Esophagus muscularis mucosa (tissue), 4 donors: ENCODE data around the gene LUZP1. TPM values are rescaled to one million over a fixed set of nuclear protein-coding genes. Genes with fewer than 3 reads are reported as not detected.

Experiments used
- DNase-seq: peaks from one replicate; pipeline ENCODE4 v3.0.0-alpha.2; 2017; ENCODE audit errors: extremely low spot score
- H3K27ac ChIP-seq, 4 donors: fragments of 200-600 bp; sonication (generic); replicated peaks in 1 of 4; 1 replicate in 3 of 4; 2 replicates in 1 of 4; pipeline ENCODE4 v1.5.1; 2016 to 2019; ENCODE audit warnings: mild to moderate bottlenecking in 1 of 4
- H3K27me3 ChIP-seq, 4 donors: fragments of 200-600 bp; sonication (generic); one replicate each; pipeline versions ENCODE4 v1.5.1 to v1.6.0; 2016 to 2019
- H3K36me3 ChIP-seq, 4 donors: fragments of 200-600 bp; sonication (generic); one replicate each; pipeline ENCODE4 v1.5.1; 2016 to 2019
- H3K4me1 ChIP-seq, 4 donors: fragments of 200-600 bp; sonication (generic); one replicate each; pipeline ENCODE4 v1.5.1; 2016 to 2019
- H3K4me3 ChIP-seq, 4 donors: fragments of 200-600 bp; sonication (generic); 1 replicate in 2 of 4; 2 replicates in 2 of 4; pipeline ENCODE4 v1.5.1; 2016 to 2019; ENCODE audit warnings: mild to moderate bottlenecking in 4 of 4, moderate library complexity in 1 of 4
- H3K9me3 ChIP-seq, 4 donors: fragments of 200-600 bp; sonication (generic); 1 replicate in 3 of 4; 2 replicates in 1 of 4; pipeline ENCODE4 v1.5.1; 2016 to 2019
- EP300 ChIP-seq: sonication (generic); formaldehyde crosslinking; IDR thresholded peaks from one replicate; pipeline ENCODE4 v1.6.1; 2017; ENCODE audit warnings: antibody characterized with exemption
- POLR2A ChIP-seq: fragments of 450-650 bp; IDR thresholded peaks from one replicate; pipeline ENCODE4 v1.6.1; 2017; ENCODE audit warnings: antibody characterized with exemption, moderate library complexity, mild to moderate bottlenecking, low read depth
- POLR2AphosphoS5 ChIP-seq, 2 donors: sonication (generic); formaldehyde crosslinking; IDR thresholded peaks; one replicate each; pipeline ENCODE4 v1.6.1; 2017; ENCODE audit warnings: antibody characterized with exemption in 2 of 2
- WGBS: methylation state at CpG from one replicate; pipeline ENCODE4 v1.1.5; 2018; 5-methylcytosine and 5-hydroxymethylcytosine counted together
- intact Hi-C: fragments of 100-400 bp; cut with DNase I; formaldehyde crosslinking; loops from one replicate; pipeline ENCODE4 v1.15.1; 2023
- total RNA-seq, 4 donors: library from RNA; depleted of rRNA; stranded (reverse); fragments of >200 nt; gene quantifications; one replicate each; pipeline versions ENCODE4 v1.1.0 to v1.2.1, GENCODE V29; 2016
- TF ChIP-seq, protein P1 (sequence below), 3 experiments: fragments of 200-600 bp in 2 of 3; fragments of 450-650 bp in 1 of 3; sonication (generic) in 2 of 3; IDR thresholded peaks; one replicate each; pipeline ENCODE4 v1.5.1; 2017 to 2019; ENCODE audit warnings: antibody characterized with exemption in 3 of 3, mild to moderate bottlenecking in 2 of 3, moderate library complexity in 1 of 3

The LUZP1 gene
- total RNA-seq = 10 to 100 TPM; 23.4 to 34.4 (median 27.3) TPM

DNA sequence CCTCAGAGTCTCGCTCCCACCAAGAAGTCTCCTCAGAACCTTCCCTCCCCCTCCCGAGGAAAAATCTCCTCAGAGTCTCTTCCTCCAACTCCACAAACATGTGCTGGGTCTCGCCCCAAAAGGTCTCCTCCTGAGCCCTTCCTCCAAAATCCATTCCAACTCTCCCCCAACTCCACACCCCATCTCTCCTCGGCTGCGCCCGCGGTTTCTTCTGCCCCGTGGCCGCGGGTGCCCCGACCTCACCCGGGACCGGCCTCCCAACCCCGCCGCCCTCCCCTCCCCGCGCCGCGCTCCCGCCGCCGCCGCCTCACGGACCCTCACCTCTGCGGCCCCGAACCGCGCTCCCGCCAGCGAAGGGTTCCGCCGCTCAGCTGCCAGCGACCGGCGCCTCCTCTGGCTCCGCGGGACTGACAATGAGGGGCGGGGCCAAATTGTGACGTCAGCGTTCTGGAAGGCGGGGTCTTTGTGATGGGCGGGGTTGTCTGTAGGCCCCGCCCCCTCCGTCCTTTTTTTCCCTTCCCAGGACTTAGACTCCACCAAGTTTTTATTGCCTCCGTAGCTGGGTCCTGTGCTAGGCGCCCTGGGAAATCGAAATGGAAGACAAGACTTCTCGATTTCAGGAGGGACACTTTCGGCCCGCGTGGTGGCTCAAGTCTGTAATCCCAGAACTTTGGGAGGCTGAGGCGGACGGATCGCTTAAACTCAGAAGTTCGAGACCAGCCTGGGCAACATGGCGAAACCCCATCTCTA is at the start of gene LUZP1:
Gene LUZP1 (minus strand): TSS at position 412 of the 750 bp plus-strand sequence.
- Histone ChIP-seq H3K27ac (peak within 1 kb of the TSS; percentile 91 to 98 (median 98)), H3K9me3 (no peaks in the 10 kb centered on the region), H3K4me3 (peak within 1 kb of the TSS; percentile 75 to 98 (median 94)), H3K27me3 (no peaks in the 10 kb centered on the region), H3K36me3 (no peaks in the 10 kb centered on the region), H3K4me1 (peaks cover 33 to 65% (median 56%) of the 10 kb centered on the region in 4 donors)
- TF ChIP-seq, protein P1, sequence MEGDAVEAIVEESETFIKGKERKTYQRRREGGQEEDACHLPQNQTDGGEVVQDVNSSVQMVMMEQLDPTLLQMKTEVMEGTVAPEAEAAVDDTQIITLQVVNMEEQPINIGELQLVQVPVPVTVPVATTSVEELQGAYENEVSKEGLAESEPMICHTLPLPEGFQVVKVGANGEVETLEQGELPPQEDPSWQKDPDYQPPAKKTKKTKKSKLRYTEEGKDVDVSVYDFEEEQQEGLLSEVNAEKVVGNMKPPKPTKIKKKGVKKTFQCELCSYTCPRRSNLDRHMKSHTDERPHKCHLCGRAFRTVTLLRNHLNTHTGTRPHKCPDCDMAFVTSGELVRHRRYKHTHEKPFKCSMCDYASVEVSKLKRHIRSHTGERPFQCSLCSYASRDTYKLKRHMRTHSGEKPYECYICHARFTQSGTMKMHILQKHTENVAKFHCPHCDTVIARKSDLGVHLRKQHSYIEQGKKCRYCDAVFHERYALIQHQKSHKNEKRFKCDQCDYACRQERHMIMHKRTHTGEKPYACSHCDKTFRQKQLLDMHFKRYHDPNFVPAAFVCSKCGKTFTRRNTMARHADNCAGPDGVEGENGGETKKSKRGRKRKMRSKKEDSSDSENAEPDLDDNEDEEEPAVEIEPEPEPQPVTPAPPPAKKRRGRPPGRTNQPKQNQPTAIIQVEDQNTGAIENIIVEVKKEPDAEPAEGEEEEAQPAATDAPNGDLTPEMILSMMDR (IDR thresholded peaks at IDR 0.05) = no peak
- TF ChIP-seq POLR2A = peak; percentile 93
- TF ChIP-seq POLR2AphosphoS5 (IDR thresholded peaks at IDR 0.05) = peak; percentile 99
- no peak for TF ChIP-seq EP300
- intact Hi-C loops = no loop called here
- WGBS = 7% methylated on average over 42 of the region's 56 CpGs
- DNase-seq = peak; percentile 97

- intact Hi-C loops = no loop called here
- DNase-seq = no peak
- H3K27me3 ChIP-seq = peaks cover 10 to 78% (median 23%) of the 10 kb centered on the region in 4 donors
- no peak within 1 kb of the TSS for H3K27ac ChIP-seq
- H3K4me3 ChIP-seq = peak within 1 kb of the TSS; percentile 46 to 54 (median 52)
- H3K9me3 ChIP-seq = no peaks in the 10 kb centered on the region
- peaks cover 11 to 15% (median 13%) of the 10 kb centered on the region in 4 donors for H3K4me1 ChIP-seq
- WGBS = 6% methylated on average over 22 of the region's 45 CpGs
- H3K36me3 ChIP-seq = no peaks in the 10 kb centered on the region
- TF ChIP-seq POLR2AphosphoS5 (IDR thresholded peaks at IDR 0.05) (no peak), POLR2A (no peak), EP300 (no peak)
- TF ChIP-seq, protein P1 (IDR thresholded peaks at IDR 0.05) = no peak
Measured at GRCh38 chr1:23217421-23218115, 48.9 kb upstream of the LUZP1 start, which contains the start of gene HTR1D. Gene HTR1D (minus strand): TSS chr1:23217502. CDS start chr1:23194219, 23,283 bp downstream.

GRCh38 chr1:23216771-23217420 is 48.2 kb upstream of the LUZP1 start:
- intact Hi-C loops = no loop called here
- Histone ChIP-seq H3K27ac (no peak overlapping the region), H3K9me3 (no peaks in the 10 kb centered on the region), H3K4me1 (peaks cover 11 to 15% (median 13%) of the 10 kb centered on the region in 4 donors), H3K4me3 (peak overlapping the region; percentile 46 to 54 (median 52)), H3K27me3 (peaks cover 10 to 85% (median 23%) of the 10 kb centered on the region in 4 donors), H3K36me3 (no peaks in the 10 kb centered on the region)
- WGBS = under 1% methylated on average over 30 of the region's 78 CpGs
- DNase-seq = no peak
- TF ChIP-seq POLR2A = no peak
- TF ChIP-seq POLR2AphosphoS5 (IDR thresholded peaks at IDR 0.05) = no peak
- TF ChIP-seq, protein P1 (IDR thresholded peaks at IDR 0.05) = peak; percentile 25 to 57 (median 48)

DNA sequence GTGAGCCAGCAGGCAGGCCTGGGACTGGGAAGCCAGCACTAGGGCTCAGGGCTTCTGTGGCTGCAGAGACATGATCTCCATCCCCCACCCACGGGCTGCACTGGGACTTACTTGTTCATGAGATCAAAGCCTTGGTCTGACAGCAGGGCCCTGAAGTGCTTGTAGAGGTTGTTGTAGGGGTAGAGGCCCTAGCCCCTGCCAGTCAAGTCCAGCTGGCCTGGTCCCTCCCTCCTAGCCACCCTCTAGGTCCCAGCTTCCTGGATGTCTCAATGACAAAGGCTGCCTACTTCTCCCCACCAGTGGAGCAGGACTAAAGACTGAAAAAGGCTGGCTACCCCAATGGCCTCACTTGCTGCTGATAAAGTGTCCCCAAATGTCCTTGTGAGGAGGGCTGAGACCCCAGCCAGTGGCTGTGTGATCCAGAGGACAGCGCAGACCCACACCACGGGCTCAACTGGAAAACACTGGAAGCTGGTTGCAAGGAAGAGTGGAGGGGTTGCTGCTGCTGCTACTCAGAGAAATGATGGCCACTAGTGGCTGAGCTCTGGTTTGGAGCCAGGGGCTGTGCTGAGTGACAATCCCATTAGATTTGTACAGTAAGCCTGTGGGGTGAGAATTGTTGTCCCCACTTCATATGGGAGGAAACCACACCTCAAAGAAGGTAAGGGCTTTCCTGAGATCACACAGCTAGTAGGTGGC is 47.2 kb upstream of the LUZP1 start:
- WGBS = 71% methylated on average over 2 of the region's 3 CpGs
- intact Hi-C loops = no loop called here
- TF ChIP-seq POLR2A = no peak
- TF ChIP-seq POLR2AphosphoS5 (IDR thresholded peaks at IDR 0.05) = no peak
- no peak overlapping the region for H3K4me3 ChIP-seq
- peaks cover 10 to 91% (median 23%) of the 10 kb centered on the region in 4 donors for H3K27me3 ChIP-seq
- no peak overlapping the region for H3K27ac ChIP-seq
- peaks cover 11 to 15% (median 13%) of the 10 kb centered on the region in 4 donors for H3K4me1 ChIP-seq
- no peaks in the 10 kb centered on the region for H3K9me3 ChIP-seq
- no peaks in the 10 kb centered on the region for H3K36me3 ChIP-seq
- DNase-seq = no peak
